RPMI7951 (cell line): Measurements from ENCODE around the gene EXOSC5. TPM values are rescaled to one million over a fixed set of nuclear protein-coding genes. Genes with fewer than 3 reads are reported as not detected.
"Not testable (repeated sequence)": the region's sequence is repeated elsewhere in the genome, so short reads cannot be mapped to it uniquely, and the experiment has no call there.

Experiments used
- DNase-seq: peaks from one replicate; pipeline ENCODE4 v3.0.0-alpha.2; 2012; ENCODE audit warnings: low read depth
- total RNA-seq: library from RNA; depleted of rRNA; stranded (reverse); fragments of >200 nt; shearing (Covaris generic); gene quantifications from 2 replicates; pipeline ENCODE4 v1.2.3, GENCODE V29; 2014

The EXOSC5 gene
- total RNA-seq, 1 experiment from 2014 or later, result 36.8 TPM

DNA sequence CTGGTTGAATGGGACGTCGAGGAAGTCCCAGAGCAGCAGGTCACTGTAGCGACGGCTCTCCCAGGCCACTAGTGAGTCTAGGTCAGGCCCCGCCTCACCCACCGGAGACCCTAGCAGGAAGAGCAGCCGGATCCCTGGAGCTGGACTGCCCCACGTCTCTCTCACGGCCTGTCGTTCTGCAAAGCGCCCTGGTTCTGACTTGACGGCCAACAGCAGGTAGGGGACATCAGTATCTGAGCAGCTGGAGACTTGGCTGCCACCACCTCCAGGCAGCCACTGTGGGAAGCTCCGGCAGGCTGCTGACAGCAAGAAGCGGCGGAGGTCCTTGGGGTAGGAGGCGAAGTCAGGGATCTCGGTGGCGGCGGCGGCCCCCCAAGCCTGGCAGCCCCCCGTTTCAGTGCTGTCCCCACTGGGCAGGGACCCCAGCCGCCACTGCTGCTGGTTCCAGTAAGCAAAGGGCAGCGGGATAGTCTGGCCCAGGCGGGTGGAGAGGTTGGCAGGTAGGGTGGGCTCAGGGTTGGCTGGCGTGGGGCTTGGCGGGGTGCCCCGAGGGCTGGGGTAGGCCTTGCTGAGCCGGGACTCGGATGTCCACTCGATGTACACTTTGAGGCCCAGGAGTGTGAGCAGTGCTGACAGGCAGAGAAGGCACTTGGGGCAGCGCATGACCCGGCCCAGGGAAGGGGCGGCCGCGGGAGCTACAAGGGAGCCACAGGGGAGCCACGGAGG, 29.1 kb upstream of the EXOSC5 start:
- no peak for DNase-seq

DNA sequence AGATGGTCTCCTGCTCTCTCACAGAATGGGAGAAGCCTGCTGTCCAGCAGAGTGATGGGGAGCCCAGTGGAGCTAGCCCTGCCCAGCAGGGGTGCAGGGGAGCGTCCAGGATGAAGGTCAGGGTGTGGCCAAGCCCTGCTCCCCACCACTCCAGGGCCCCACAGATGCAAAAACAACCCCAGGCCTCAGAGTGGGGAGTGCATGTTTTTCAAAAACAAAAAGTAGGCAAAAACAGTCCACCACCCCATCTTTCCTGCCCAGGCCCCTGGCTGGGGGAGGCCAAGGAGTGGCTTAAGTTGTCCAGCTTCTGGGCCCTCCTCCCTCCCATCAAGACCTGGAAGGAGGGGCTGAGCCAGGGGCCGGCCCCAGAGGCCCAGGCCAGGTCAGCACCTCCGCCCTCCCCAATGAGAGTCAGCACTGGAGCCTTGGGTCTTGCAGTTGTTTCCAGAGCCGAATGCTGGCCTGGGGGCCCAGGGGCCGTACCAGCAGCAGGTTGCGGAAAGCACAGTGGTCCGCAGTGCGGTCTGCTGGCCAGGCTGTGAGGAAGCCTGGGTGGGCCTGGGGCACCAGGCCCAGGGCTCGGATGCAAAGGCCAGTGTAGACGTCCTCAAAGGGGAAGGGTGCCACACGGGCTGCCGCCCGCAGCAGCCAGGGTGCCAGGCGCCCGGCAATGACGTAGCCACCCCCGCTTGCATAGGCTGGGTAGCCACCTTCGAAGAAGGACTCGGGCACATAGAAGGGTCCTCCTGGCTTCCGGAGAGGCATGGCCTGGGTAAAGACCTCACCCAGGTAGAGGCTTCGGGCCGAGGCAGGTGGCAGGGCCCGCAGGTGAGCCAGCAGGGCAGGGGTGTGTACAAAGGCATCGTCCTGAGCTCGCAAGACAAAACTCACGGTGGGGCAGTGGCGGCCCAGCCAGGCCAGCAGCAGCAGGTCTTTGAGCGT, 28.3 kb upstream of the EXOSC5 start:
- no peak for DNase-seq

DNA sequence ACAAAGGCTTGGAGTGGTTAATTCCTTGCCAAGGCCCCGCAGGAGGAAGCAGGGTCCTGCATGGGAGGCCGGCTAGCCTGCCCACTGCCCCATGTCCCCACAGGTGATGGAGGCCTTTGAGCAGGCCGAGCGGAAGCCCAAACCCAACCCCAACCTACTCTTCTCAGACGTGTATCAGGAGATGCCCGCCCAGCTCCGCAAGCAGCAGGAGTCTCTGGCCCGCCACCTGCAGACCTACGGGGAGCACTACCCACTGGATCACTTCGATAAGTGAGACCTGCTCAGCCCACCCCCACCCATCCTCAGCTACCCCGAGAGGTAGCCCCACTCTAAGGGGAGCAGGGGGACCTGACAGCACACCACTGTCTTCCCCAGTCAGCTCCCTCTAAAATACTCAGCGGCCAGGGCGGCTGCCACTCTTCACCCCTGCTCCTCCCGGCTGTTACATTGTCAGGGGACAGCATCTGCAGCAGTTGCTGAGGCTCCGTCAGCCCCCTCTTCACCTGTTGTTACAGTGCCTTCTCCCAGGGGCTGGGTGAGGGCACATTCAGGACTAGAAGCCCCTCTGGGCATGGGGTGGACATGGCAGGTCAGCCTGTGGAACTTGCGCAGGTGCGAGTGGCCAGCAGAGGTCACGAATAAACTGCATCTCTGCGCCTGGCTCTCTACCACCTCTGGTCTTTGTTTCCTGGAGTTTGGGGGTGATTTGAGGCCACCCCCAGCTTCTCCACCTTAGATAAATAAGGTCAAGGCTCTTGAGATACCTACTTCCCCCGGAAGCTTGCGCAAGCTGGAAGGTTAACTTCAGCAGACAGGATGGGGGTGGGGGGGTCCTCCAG, 27.4 kb upstream of the EXOSC5 start:
- no peak for DNase-seq

DNA sequence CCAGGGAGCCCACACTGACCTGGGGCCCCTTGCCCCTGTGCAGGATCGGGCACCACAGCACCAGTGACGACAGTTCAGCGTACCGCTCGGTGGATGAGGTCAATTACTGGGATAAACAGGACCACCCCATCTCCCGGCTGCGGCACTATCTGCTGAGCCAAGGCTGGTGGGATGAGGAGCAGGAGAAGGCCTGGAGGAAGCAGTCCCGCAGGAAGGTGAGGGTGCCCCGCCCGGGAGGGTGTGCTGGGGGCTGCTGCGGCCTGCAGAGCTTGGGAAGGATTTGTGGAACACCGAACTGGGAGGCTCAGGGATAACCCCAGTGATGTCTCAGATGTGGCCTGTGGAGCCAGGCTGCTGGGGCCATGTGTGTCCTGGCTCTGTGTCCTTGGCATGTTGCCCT, 25.8 kb upstream of the EXOSC5 start:
- no peak for DNase-seq

DNA sequence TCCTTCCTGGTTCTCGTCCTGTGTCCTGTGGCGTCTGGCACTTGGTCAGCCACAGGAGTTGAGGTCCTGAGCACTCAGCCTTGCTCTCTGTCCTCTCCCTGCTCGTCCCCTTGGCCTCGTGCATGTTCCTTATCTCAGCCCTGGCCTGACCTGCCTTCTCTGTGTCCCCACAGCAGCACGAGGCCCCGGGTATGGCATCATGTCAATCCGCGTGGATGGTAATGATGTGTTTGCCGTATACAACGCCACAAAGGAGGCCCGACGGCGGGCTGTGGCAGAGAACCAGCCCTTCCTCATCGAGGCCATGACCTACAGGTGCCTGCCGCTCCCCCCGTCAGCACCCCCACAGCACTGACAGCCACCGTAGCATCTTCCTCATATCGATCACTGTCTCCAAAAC, 25.3 kb upstream of the EXOSC5 start:
- DNase-seq, result no peak

DNA sequence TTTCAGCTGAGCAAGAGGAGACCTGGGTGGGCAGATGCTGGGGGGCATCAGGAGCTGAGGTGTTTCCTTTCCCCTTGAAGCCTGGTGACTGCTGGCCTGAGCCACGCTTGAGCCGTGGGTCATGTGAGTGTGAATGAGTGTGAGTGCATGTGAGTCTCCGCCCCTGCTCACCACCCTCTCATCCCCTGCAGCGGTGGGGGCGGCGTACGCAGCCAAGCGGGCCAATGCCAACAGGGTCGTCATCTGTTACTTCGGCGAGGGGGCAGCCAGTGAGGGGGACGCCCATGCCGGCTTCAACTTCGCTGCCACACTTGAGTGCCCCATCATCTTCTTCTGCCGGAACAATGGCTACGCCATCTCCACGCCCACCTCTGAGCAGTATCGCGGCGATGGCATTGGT, 24.8 kb upstream of the EXOSC5 start:
- no peak for DNase-seq

DNA sequence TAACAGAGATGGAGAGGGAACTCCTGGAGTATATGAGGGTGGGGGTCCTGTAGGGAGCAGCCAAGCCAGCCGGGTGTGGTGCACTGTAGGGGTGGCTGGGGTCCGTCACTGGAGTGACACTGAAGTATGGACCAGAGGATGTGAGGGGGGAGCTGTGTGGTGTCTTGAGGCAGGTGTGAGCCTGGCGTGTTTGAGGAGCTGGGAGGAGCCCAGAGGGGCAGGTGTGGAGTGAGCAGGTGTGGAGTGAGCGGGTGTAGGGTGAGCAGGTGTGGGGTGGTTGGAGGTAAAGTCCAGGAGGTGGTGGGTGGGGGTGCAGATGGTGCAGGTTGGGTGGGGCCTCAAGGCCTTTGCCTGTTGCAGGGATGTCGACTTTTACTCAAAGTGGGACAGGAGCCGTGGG, 24.2 kb upstream of the EXOSC5 start:
- no peak for DNase-seq

DNA sequence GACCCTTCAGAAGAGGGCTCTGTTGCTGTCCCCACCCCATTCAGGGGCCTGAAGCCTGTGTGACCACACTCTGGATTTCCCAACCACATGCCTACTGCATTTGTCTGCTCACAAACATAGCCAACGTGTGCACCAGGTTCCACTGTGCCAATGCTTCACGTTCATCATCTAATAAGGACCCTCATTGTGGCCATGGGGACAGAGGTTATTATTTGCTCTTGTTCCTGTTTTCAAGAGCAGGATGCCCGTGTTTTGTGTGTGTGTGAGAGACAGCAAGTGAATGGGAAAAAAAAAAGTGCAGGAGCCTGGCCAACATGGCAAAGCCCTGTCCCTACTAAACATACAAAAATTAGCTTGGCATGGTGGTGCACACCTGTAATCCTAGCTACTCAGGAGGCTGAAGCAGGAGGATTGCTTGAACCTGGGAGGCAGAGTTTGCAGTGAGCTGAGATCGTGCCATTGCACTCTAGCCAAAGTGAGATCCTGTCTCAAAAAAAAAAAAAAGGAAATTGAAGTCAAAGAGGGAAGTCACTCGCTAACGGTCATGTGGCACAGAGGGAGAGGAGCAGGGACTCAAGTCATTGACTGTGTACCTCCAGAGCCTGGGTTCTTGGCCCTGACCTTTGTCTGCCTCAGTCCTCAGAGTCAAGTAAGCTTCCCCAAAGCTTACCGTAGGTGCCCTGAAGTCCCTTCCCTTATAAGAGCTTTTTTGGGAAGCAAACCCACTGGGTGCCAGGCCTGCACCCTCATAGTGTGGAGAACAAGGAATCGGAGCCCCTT, 23.1 kb upstream of the EXOSC5 start:
- no peak for DNase-seq

DNA sequence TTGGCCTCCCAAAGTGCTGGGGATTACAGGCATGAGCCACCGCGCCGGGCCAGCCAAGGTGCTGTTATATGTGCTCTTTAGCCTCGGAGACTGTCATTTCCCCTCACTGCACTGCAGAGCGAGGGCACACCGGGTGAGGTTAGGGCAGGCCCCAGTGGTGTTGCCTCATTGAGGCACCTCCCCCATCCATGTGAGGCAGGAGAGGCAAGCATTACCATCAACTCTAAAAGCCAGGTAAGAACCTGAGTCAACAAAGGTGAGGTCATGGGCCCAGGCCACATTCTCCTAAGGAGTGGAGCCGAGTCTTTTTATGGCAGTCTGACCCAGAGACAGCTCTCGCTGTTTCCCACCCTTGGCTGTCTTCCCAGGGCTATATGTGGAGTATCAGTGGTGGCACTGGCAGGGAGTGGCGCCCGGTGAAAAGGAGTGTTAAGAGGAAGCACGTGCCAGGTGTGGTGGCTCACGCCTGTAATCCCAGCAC, 19.1 kb upstream of the EXOSC5 start:
- DNase-seq, result no peak

DNA sequence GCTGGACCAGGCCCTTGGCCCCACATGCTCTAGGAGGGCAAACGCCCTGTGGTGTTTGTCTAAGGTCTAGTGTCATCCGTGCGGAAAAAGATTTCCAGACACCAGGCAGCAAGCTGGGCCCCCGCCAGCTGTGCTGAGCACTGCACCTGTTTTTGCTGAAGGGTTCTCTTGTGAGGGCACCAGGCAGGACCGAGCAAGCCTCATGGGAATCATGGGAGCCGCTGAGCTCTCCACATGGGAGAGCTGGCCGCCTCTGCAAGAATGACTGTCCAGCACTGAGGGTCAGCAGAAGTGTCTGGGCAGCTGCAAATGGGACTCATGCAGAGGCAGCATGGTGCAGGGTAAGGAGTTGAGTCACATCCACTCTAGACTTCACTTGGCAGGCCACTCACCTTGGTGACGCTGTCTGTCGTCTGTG, 18.0 kb upstream of the EXOSC5 start:
- peak; percentile 16 for DNase-seq

DNA sequence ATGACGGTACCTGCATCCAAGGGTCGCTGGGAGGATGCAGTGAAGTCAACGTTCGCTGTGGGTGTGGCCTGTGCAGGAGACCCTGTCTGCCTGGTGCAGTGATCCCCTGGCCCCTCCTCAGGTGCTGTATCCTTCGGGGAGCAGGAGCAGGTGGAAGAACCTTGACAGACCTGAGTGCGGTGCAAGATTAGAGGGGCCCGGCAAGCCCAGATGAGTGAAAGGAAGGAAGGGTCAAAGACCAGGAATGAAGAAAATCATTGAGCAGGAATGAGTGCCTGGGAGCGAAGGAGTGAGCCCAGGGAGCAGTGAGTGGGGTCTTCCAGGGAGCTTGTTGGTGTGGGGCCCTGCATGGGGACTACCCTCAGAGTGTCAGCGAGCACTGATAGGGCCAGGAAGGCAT, 17.3 kb upstream of the EXOSC5 start:
- DNase-seq, result no peak

DNA sequence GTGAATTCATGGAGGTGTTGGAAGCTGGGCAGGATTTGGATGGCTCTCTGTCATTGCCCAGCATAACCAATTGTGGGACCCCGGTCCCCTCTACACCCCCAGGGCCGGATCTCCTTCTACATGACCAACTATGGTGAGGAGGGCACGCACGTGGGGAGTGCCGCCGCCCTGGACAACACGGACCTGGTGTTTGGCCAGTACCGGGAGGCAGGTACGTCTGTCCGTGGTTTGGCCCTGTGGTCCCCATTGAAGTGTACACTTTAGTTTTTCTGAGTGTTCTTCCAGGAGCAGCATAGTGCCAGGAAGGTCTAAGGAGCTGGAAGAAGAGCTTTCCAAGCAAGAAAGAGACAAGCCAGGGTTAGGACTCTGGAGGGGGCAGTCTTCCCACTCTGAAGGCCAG, 16.8 kb upstream of the EXOSC5 start:
- no peak for DNase-seq

DNA sequence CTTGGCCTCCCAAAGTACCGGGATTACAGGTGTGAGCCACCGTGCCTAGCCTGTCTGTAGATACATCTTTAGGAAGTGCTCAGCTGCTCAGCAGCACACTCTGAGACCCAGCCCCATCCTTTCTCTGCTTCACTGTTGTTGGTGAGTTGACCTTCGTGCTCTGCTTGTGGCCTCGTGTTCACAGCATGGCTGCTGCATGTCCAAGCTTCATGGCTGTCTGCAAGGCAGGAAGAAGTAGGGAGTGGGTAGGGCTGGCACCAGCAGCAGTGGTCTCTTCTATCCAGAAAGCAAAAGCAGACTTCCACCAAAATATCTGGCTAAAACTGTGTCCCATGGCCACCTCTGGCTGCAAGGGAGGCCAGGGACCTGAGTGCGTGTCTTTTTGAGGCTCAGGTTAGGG, 15.8 kb upstream of the EXOSC5 start:
- DNase-seq, result no peak

DNA sequence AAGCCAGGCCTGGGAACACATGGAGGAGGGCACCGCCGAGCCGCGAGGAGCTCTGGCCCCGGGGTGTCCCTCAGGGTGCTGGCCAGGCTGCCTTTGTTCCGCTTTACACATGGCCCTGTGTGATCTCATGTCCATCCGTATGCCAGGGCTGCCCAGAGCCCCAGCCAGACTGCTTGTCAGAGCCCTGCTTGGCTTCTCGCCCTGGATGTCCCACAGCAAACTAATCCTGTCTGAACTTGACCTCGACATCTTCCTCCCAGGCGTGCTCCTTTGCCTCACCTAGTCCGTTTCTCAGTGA, 14.8 kb upstream of the EXOSC5 start:
- DNase-seq, result peak; percentile 9

DNA sequence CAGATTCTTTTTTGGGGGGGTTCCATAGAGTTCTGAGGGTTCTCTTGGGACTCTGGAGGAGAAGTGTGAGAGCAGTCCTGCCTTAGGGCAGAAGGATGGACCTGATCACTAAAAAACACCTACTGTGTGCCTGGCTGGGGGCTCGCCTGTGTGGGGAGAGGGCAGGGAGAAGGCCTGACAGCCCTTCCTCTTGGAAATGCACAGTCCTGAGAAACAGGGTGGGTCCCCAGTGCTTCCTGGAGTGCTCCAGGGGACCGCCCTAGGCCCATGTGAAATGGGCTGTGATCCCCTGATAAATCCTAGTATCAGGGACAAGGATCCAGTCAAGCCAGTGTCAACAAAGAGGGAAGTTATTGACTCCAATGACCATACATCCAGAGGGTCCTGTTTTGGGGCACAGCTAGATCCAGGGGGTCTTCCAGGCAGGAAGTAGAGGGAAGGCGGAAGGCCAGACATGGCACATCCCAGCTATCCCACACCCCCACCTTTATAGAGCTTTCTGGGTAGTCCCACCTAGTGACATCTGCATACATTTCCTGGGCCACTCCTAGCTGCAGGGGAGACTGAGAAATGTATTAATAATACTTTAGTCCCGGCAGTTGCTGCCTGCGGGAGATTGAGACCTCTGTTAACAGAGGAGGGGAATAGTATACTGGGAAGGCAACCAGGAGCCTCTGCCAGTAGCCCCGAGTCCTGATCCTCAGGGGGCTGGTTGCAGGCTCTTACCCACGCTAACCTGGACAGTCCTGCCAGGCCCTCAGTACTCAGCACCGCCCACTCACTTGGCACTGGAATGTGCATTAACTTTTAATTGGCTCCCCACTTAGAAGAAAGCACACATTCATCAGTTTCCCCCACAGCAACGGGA, 14.2 kb upstream of the EXOSC5 start:
- no peak for DNase-seq

DNA sequence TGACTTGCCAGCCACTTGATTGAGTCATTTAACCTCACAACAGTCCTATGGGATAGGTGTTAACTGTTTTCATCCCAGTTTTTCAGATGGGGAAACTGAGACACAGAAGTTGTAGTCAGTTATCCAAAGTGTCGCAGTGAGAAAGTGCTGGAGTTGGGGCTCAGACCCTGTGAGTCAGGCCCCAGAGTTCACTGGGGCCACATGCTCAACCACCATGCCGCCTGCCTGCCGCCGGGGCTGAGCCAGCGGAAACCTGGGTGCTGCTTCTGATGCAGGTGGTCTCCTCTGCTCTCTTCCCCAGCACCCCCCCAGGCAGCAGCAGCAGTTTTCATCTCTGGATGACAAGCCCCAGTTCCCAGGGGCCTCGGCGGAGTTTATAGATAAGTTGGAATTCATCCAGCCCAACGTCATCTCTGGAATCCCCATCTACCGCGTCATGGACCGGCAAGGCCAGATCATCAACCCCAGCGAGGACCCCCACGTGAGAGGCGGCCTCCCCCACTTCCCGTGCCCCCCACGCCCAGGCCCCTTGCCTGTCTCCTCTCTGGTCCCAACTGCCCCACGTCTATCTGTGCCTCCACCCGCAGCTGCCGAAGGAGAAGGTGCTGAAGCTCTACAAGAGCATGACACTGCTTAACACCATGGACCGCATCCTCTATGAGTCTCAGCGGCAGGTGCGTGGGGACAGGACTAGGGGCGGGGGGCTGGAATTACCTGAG, 13.3 kb upstream of the EXOSC5 start:
- DNase-seq, result no peak

DNA sequence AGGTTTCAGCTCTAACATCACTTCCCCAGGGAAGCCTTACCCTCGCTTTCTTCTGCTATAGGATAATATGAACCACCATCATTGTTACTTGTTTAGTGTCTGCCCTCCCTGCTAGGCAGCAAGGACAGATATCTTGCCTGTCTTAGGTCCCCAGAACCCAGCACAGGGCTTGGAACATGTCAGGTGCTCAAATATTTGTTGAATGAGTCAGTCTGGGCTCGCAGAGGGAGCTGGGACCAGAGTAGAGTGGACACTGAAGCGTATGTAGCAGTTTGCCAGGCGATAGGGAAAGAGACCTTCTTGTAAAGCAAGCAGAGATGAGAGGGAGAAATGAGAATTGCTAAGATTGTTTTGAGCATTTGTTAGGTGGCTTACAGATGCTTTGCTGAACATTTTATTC, 12.1 kb upstream of the EXOSC5 start:
- peak; percentile 74 for DNase-seq

DNA sequence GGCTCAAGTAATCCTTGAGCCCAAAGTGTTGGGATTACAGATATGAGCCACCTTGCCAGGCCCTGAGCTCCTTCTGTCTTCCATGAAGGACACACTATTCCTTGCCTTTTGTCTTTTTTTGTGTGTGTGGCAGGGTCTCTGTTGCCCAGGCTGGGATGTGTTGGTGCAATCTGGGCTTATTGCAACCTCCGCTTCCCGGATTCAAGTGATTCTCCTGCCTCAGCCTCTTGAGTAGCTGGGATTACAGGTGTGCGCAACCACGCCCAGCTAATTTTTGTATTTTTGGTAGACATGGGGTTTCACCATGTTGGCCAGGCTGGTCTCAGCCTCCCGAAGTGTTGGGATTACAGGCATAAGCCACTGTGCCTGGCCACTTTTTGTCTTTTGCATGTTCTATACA, 11.7 kb upstream of the EXOSC5 start:
- DNase-seq, result not testable (repeated sequence)

DNA sequence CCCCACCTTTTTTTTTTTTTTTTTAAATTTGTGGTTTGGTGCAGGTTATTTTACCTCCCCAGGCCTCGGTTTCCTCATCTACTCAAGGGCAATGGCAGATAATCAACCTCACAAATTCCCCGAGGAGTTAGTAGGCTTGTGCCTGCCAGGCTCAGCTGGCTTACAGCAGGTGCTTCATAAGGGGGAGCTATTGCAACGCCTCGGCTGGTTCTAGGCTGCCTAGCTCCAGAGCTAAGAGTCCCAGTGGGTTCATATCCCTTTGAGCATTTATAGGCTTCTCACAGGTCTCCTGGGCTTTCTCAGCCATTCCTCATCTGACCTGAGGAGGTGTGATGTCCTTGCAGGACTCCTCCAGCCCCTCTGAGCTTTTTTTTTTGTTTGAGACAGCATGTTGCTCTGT, 11.1 kb upstream of the EXOSC5 start:
- no peak for DNase-seq

DNA sequence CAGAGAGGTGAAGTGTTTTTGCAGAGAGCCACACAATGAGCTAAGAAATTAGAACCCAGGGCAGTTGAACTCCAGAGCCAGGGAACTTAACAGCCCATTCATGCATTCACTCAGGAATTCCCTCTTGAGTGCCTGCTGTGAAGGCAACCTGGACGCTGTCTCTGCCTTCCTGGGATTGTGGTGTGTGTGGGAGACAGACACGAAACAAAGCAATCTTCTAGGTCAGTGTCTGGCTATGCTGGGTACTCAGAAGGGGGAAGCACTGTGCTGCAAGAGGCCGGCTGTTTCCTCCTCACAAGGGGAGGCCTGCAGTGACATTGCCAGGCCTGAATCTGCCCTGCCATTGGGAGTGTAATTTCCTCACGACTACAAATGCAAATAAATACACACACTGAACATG, 10.1 kb upstream of the EXOSC5 start:
- DNase-seq, result no peak
